Stimulated activated CD4-positive, alpha-beta T cell treated with anti-CD3 and anti-CD28 coated beads, Interleukin-1b, Interleukin-23, amount 100 ng/mL, for 1 hour (primary cell): Measurements from ENCODE around the gene CLTC.

ENCODE experiments used
- DNase-seq, 2 donors: peaks; one replicate each; pipeline ENCODE4 v3.0.0-alpha.2; 2020; ENCODE audit warnings: low read depth in 2 of 2

Gene CLTC

GRCh38 chr17:59725691-59726090 is 106.0 kb downstream of the CLTC start:
- no peak for DNase-seq

GRCh38 chr17:59727817-59728533 is 108.3 kb downstream of the CLTC start:
- DNase-seq = no peak

GRCh38 chr17:59730268-59730834 is 110.7 kb downstream of the CLTC start:
- no peak for DNase-seq

GRCh38 chr17:59733697-59734096 is 114.0 kb downstream of the CLTC start:
- no peak for DNase-seq

GRCh38 chr17:59734226-59734625 is 114.5 kb downstream of the CLTC start:
- DNase-seq = no peak

GRCh38 chr17:59737324-59737723 is 117.6 kb downstream of the CLTC start:
- DNase-seq = no peak

- DNase-seq = no peak
These were observed 124.1 kb downstream of the CLTC start for GRCh38 chr17:59743842-59744241.

GRCh38 chr17:59745040-59745439 is 125.3 kb downstream of the CLTC start:
- no peak for DNase-seq
